ENCODE data around the gene SEC16A.

The SEC16A gene

DNA sequence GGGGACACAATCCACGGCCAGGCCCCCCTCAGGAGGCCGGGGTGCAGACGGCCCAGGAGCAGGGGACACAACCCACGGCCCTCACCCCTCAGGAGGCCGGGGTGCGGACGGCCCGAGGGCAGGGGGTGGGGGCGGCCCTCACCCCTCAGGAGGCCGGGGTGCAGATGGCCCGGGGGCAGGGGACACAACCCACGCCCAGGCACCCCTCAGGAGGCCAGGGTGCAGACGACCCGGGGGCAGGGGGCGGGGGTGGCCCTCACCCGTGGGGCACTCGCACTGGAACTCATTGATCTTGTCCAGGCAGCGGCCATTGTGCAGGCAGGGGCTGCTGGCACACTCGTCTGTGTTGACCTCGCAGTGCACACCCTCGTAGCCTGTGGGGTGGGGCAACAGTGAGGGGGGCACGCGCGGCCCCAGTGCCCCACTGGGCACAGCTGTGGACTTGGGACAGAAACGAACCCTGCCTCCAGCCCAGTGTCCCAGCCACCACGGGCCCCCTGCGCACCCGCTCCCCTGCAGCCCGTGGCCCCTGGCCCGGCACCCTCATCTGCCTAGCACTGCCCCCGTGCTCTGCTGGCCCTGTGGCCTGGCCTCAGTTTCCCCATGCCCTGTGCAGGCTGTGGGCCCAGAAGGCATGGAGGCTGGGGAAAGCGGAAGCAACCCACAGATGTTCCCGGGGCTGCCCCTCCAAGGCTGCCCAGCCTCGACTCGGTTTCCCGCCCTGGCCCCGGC is 34.3 kb upstream of the SEC16A start:
- DNase-seq = no peak

GRCh38 chr9:136516191-136516654 is 33.4 kb upstream of the SEC16A start:
- DNase-seq = no peak

GRCh38 chr9:136515276-136515675 is 32.4 kb upstream of the SEC16A start:
- DNase-seq = no peak

- no peak for DNase-seq
Measured at GRCh38 chr9:136514022-136514714, 31.3 kb upstream of the SEC16A start.

GRCh38 chr9:136513191-136513590 is 30.4 kb upstream of the SEC16A start:
- no peak for DNase-seq

- peak; percentile 27 for DNase-seq
Measured at GRCh38 chr9:136512651-136513071, 29.8 kb upstream of the SEC16A start.

GRCh38 chr9:136511670-136512592 is 29.1 kb upstream of the SEC16A start:
- DNase-seq = no peak

- no peak for DNase-seq
Measured at GRCh38 chr9:136511144-136511669, 28.4 kb upstream of the SEC16A start.

- no peak for DNase-seq
Measured at GRCh38 chr9:136510561-136510960, 27.7 kb upstream of the SEC16A start.

DNA sequence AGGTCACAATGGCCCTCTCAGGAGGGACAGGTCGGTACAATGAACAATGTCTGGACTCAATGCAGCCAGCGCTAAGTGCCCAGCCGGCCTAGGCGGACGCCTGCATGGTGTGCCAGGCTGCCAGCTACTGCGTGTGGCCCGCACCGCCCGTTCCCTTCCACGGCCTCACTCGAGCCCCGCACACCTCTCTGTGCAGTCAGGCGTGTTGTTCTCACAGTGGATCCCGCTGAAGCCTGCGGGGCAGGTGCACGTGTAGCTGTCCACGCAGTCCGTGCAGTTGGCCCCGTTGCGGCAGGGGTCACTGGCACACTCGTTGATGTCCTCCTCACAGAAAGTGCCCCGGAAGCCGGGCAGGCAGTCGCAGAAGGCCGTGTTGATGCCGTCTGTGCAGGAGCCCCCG is 26.7 kb upstream of the SEC16A start:
- DNase-seq = no peak

- no peak for DNase-seq
Measured at GRCh38 chr9:136508729-136509500, 26.1 kb upstream of the SEC16A start.

DNA sequence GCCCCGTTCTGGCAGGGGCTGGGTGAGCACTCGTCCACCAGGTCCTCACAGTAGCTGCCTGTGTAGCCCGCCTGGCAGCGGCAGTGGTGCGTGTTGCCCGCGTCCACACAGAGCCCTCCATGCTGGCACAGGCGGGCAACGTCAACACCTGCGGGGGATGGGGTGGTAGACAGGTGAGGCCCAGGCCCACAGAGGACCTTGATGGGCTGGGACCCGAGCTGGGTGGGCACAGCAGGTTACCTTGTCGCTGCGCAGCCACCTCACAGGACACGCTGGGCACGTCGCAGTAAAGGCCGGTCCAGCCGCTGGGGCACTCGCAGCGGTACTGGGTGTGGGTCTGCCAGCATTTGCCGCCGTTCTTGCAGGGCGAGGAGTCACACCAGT is 25.1 kb upstream of the SEC16A start:
- no peak for DNase-seq

DNA sequence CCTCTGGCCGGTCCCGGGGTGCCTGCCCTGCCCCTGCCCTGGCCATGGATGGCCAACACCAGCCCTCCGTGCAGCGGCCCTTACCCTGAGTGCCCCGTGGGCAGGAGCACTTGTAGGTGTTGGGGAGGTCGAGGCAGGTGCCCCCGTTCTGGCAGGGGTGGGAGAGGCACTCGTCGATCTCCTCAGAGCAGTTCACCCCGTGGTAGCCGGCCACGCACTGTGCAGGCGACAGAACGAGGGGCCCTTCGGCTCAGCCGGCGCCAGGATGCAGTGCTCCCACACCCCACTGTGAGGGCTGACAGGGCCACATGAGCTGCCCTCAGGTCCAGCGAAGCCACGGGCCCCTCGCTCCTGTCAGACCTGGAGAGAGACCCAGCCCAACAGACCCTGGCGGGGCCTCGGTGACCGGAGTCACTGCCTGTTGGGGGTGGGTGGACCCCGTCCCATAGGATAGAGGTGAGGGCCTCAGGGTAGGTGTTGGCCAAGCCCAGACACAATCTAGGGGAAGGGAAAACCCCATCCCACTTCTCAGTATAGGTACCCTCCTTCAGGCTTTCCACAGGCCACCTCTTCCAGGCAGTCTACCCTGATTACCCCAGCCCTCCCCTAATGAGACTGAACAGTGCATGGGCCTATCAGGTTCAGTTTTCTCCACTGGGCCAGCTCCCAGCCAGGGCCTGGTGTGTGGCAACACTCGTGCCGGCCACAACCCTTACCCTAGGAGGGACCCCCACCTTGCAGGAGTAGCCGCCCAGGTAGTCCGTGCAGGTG is 24.6 kb upstream of the SEC16A start:
- no peak for DNase-seq

- DNase-seq = no peak
Measured at GRCh38 chr9:136506425-136506824, 23.6 kb upstream of the SEC16A start.

GRCh38 chr9:136505406-136506403 is 22.9 kb upstream of the SEC16A start:
- DNase-seq = no peak

DNA sequence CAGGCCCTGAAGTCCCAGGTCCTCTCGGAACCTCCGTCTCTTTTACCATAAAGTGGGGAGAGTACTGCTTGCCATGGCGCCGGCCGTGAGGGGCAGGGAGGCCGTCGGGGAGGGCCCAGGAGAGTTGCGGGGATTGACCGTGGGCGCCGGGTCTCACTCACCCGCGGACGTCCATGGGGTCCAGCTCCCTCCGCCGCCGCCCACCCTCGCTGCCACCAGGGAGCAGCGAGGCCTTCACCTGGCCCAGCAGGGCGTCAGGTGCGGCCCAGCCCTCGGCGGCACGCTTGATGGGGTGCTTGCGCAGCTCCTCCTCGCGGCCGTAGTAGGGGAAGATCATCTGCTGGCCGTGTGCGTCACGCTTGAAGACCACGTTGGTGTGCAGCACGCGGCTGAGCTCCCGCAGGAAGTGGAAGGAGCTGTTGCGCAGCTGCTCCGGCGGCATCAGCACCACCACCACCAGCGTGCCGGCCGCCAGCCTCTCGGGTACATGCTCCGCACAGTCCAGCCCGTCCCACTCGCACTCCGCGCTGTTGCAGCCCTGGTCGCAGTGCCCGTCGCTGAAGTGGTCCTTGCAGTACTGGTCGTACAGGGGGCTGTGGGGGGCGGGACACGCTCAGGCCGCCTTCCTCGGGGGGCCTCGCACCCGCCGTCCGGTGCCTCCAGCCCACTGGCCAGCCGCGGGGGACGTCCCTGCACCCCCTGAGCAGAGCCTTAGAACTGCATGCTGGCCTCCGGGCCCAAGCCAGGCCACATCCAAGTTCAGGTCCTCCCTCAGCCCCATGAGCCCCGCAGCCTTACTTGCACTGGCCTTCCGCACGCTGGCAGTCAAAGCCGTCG is 21.9 kb upstream of the SEC16A start:
- DNase-seq = no peak

- DNase-seq = no peak
Measured at GRCh38 chr9:136502940-136503550, 20.2 kb upstream of the SEC16A start.

- DNase-seq = no peak
Measured at GRCh38 chr9:136502196-136502595, 19.4 kb upstream of the SEC16A start.

GRCh38 chr9:136501686-136502085 is 18.8 kb upstream of the SEC16A start:
- no peak for DNase-seq

Measured in CD4-positive, alpha-beta T cell treated with Interleukin-15 for 1 hour (primary cell).